H1 (cell line): Measurements from ENCODE around the gene TAF1B. TPM values are rescaled to one million over a fixed set of nuclear protein-coding genes. Genes with fewer than 3 reads are reported as not detected.

Source experiments
- CTCF ChIA-PET: fragments of 300-600 bp; sonication (Branson Sonifier 250); formaldehyde crosslinking; loops from one replicate; lab custom pipeline; 2021; ENCODE audit not compliant: partially characterized antibody; lab: Charles Lee
- POLR2A ChIA-PET: fragments of 300-600 bp; sonication (Branson Sonifier 250); formaldehyde crosslinking; loops from one replicate; lab custom pipeline; 2021; ENCODE audit warnings: inconsistent platforms; ENCODE audit not compliant: partially characterized antibody; lab: Charles Lee
- DNase-seq, 2 experiments: peaks; one replicate each; pipeline versions ENCODE4 v3.0.0 to v3.0.0-alpha.2; 2010 to 2022; ENCODE audit warnings: low spot score in 2 of 2, low read depth in 1 of 2, mixed read lengths in 1 of 2
- FAIRE-seq: peaks from 2 replicates; lab custom pipeline; 2011; peaks lifted over from hg19 to GRCh38; lab: Jason Lieb, UNC
- H2AFZ ChIP-seq: 2 replicates; pipeline ENCODE4 v1.8.1; 2012; ENCODE audit warnings: low read length, inconsistent platforms
- H2AK5ac ChIP-seq: 2 replicates; pipeline ENCODE4 v1.6.1; 2013; ENCODE audit warnings: low read depth, low read length
- H2BK120ac ChIP-seq: replicated peaks from 2 replicates; pipeline ENCODE3; 2013; ENCODE audit warnings: low read depth, low read length, inconsistent platforms
- H2BK12ac ChIP-seq: 2 replicates; pipeline ENCODE4 v1.6.1; 2013; ENCODE audit warnings: low read depth, low read length
- H2BK15ac ChIP-seq: 2 replicates; pipeline ENCODE4 v1.6.1; 2013; ENCODE audit warnings: low read length
- H2BK20ac ChIP-seq: 2 replicates; pipeline ENCODE4 v1.6.1; 2013; ENCODE audit warnings: low read length
- H2BK5ac ChIP-seq: 2 replicates; pipeline ENCODE4 v1.6.1; 2013; ENCODE audit warnings: low read depth, low read length
- H3K14ac ChIP-seq: 2 replicates; pipeline ENCODE4 v1.6.1; 2013; ENCODE audit warnings: inconsistent platforms; ENCODE audit not compliant: insufficient read length
- H3K18ac ChIP-seq: 2 replicates; pipeline ENCODE4 v1.6.1; 2013; ENCODE audit warnings: low read length; ENCODE audit errors: extremely low read depth
- H3K23ac ChIP-seq: 2 replicates; pipeline ENCODE4 v1.6.1; 2013; ENCODE audit warnings: inconsistent platforms; ENCODE audit not compliant: insufficient read length
- H3K23me2 ChIP-seq: 2 replicates; pipeline ENCODE4 v1.6.1; 2013; ENCODE audit warnings: low read depth, low read length
- H3K27ac ChIP-seq: 2 replicates; pipeline ENCODE4 v1.6.1; 2011; ENCODE audit warnings: low read depth, low read length, inconsistent platforms
- H3K27me3 ChIP-seq, 4 experiments: replicated peaks in 1 of 4; 1 replicate in 1 of 4; 2 replicates in 3 of 4; pipeline versions ENCODE4 v1.6.1 to v1.8.1; 2011 to 2013; ENCODE audit warnings: low read length in 3 of 4, mild to moderate bottlenecking in 3 of 4, inconsistent platforms in 2 of 4, mixed read lengths in 2 of 4, moderate library complexity in 1 of 4; ENCODE audit not compliant: control insufficient read depth in 3 of 4, insufficient read depth in 3 of 4; ENCODE audit errors: extremely low read depth in 1 of 4
- H3K36me3 ChIP-seq, 4 experiments: 2 replicates each; pipeline versions ENCODE4 v1.6.1 to v1.8.1; 2011 to 2013; ENCODE audit warnings: mild to moderate bottlenecking in 4 of 4, low read length in 3 of 4, moderate library complexity in 2 of 4, control low read depth in 1 of 4, inconsistent platforms in 1 of 4; ENCODE audit not compliant: insufficient read depth in 4 of 4, control insufficient read depth in 2 of 4
- H3K4ac ChIP-seq: replicated peaks from 2 replicates; pipeline ENCODE3; 2013; ENCODE audit warnings: low read length, low read depth, mixed read lengths, inconsistent platforms; ENCODE audit not compliant: insufficient read length
- H3K4me1 ChIP-seq, 4 experiments: replicated peaks in 1 of 4; 1 replicate in 1 of 4; 2 replicates in 3 of 4; pipeline versions ENCODE4 v1.6.1 to v1.8.1; 2011 to 2013; ENCODE audit warnings: low read length in 3 of 4, inconsistent platforms in 2 of 4, mixed read lengths in 1 of 4; ENCODE audit not compliant: insufficient read depth in 4 of 4, control insufficient read depth in 3 of 4
- H3K4me2 ChIP-seq, 2 experiments: 2 replicates each; pipeline versions ENCODE4 v1.6.1 to v1.8.1; 2011 to 2013; ENCODE audit warnings: low read depth in 2 of 2, low read length in 2 of 2, control low read depth in 1 of 2, inconsistent platforms in 1 of 2, mild to moderate bottlenecking in 1 of 2; ENCODE audit not compliant: insufficient read depth in 1 of 2
- H3K4me3 ChIP-seq, 4 experiments: fragments of 200-600, 300-600 bp in 1 of 4; sonication (generic), shearing (Covaris generic), sonication (Bioruptor Twin) in 1 of 4; 2 replicates each; pipeline versions ENCODE4 v1.5.1 to v1.8.1; 2011 to 2016; ENCODE audit warnings: low read length in 4 of 4, low read depth in 3 of 4, control low read depth in 2 of 4, inconsistent platforms in 2 of 4, mild to moderate bottlenecking in 2 of 4, mixed read lengths in 1 of 4, moderate library complexity in 1 of 4; ENCODE audit not compliant: insufficient read depth in 2 of 4; ENCODE audit errors: extremely low read depth in 1 of 4
- H3K56ac ChIP-seq: replicated peaks from 2 replicates; pipeline ENCODE3; 2013; ENCODE audit warnings: low read depth, mild to moderate bottlenecking, mixed read lengths, low read length, inconsistent platforms; ENCODE audit not compliant: insufficient read length
- H3K79me1 ChIP-seq: 2 replicates; pipeline ENCODE4 v1.6.1; 2013; ENCODE audit warnings: low read depth, low read length, control low read depth
- H3K79me2 ChIP-seq, 2 experiments: 2 replicates each; pipeline versions ENCODE4 v1.6.1 to v1.8.1; 2012 to 2013; ENCODE audit warnings: low read length in 2 of 2, mild to moderate bottlenecking in 2 of 2, inconsistent platforms in 1 of 2; ENCODE audit not compliant: insufficient read depth in 2 of 2, control insufficient read depth in 1 of 2
- H3K9ac ChIP-seq, 4 experiments: replicated peaks in 1 of 4; 1 replicate in 1 of 4; 2 replicates in 3 of 4; pipeline versions ENCODE4 v1.6.1 to v1.8.1; 2011 to 2013; ENCODE audit warnings: low read depth in 3 of 4, low read length in 3 of 4, control low read depth in 2 of 4, mild to moderate bottlenecking in 2 of 4, moderate library complexity in 2 of 4, inconsistent platforms in 1 of 4; ENCODE audit errors: extremely low read depth in 1 of 4
- H3K9me3 ChIP-seq, 2 experiments: 2 replicates each; pipeline versions ENCODE4 v1.6.1 to v1.8.1; 2012 to 2013; ENCODE audit warnings: mild to moderate bottlenecking in 2 of 2, moderate library complexity in 2 of 2, control low read depth in 1 of 2, inconsistent platforms in 1 of 2, low read depth in 1 of 2, low read length in 1 of 2, mixed read lengths in 1 of 2; ENCODE audit not compliant: insufficient read depth in 2 of 2
- H4K20me1 ChIP-seq, 2 experiments: replicated peaks in 1 of 2; 2 replicates each; pipeline versions ENCODE3 to v1.8.1; 2011 to 2013; ENCODE audit warnings: inconsistent platforms in 2 of 2, low read length in 2 of 2, mild to moderate bottlenecking in 1 of 2; ENCODE audit not compliant: insufficient read depth in 2 of 2, control insufficient read depth in 1 of 2
- H4K5ac ChIP-seq: 2 replicates; pipeline ENCODE4 v1.6.1; 2013; ENCODE audit warnings: low read length, low read depth, mixed read lengths, inconsistent platforms; ENCODE audit not compliant: insufficient read length
- H4K8ac ChIP-seq: 2 replicates; pipeline ENCODE4 v1.8.0; 2013; ENCODE audit warnings: mild to moderate bottlenecking, moderate library complexity, low read length, inconsistent platforms; ENCODE audit not compliant: insufficient read depth; ENCODE audit errors: extremely low read depth
- H4K91ac ChIP-seq: replicated peaks from 2 replicates; pipeline ENCODE3; 2013; ENCODE audit warnings: low read length, mixed read lengths, inconsistent platforms; ENCODE audit not compliant: insufficient read length
- KDM4A ChIP-seq: IDR thresholded peaks from one replicate; pipeline ENCODE4 v1.7.1; 2012; ENCODE audit warnings: low read depth, mild to moderate bottlenecking, moderate library complexity, low read length, inconsistent platforms; ENCODE audit not compliant: severe bottlenecking
- PHF8 ChIP-seq: fragments of 200-600 bp; sonication (generic); conservative IDR thresholded peaks from 2 replicates; pipeline ENCODE4 v1.7.1; 2012; ENCODE audit warnings: low read depth, mild to moderate bottlenecking, inconsistent platforms, low read length, moderate library complexity
- SIN3A ChIP-seq, 2 experiments: IDR thresholded peaks in 1 of 2; conservative IDR thresholded peaks in 1 of 2; 2 replicates each; pipeline ENCODE4 v1.6.1; 2011 to 2012; ENCODE audit warnings: low read length in 2 of 2, improper control_type of control experiment in 1 of 2, low read depth in 1 of 2, mild to moderate bottlenecking in 1 of 2
- TCF12 ChIP-seq: IDR thresholded peaks from 2 replicates; pipeline ENCODE4 v1.6.1; 2011; ENCODE audit warnings: low read depth, mild to moderate bottlenecking, low read length
- WGBS, 2 experiments: shearing (Covaris generic) in 1 of 2; methylation state at CpG; one replicate each; pipeline versions ENCODE4 v1.1.6 to v1.1.7; 2013 to 2015; ENCODE audit warnings: low lambda C conversion rate in 2 of 2, mixed read lengths in 2 of 2, inconsistent platforms in 1 of 2, low coverage in 1 of 2, missing lambda C conversion rate in 1 of 2; ENCODE audit not compliant: insufficient replicate concordance in 2 of 2, insufficient coverage in 1 of 2, insufficient read length in 1 of 2; ENCODE audit errors: extremely low coverage in 1 of 2, missing lambda C conversion rate in 1 of 2; 5-methylcytosine and 5-hydroxymethylcytosine counted together
- polyA plus RNA-seq, 7 experiments: library from polyadenylated mRNA; depleted of rRNA in 3 of 7; stranded (reverse) in 5 of 7; unstranded in 2 of 7; fragments of >200 nt in 5 of 7; fragments of 200-250 nt in 2 of 7; gene quantifications; 1 replicate in 5 of 7; 2 replicates in 1 of 7; 4 replicates in 1 of 7; pipeline versions ENCODE4 v1.2.1 to v1.2.3, GENCODE V29; 2011 to 2013; ENCODE audit warnings: missing spikeins in 2 of 7, mixed read lengths in 2 of 7
- total RNA-seq: library from RNA; stranded (reverse); fragmentation: NEBNext Ultra II Directional; extraction: Animal tissue kit (Norgen Biotek cat#: 25700); gene quantifications from 2 replicates; pipeline ENCODE4 v1.2.1, GENCODE V29; 2021

TAF1B gene
- total and polyA plus RNA-seq, 2 of the 8 experiments (the other 6 are each of a cell fraction or from before 2014, with no cell fraction given): 6.6 to 25.2 TPM

GRCh38 chr2:9797086-9797485, 46.2 kb upstream of the TAF1B start:
- Histone ChIP-seq H3K79me1 (no peaks in the 10 kb centered on the region), H4K5ac (no peak overlapping the region), H2AFZ (no peak overlapping the region), H3K27ac (no peak overlapping the region), H3K56ac (no peak overlapping the region), H3K4me1 (peaks cover 0 to 8% (median 2%) of the 10 kb centered on the region in 4 experiments; a peak in 4 of 7 replicates), H4K20me1 (no peaks in the 10 kb centered on the region), H2BK5ac (no peak overlapping the region), H2BK12ac (no peak overlapping the region), H2BK20ac (no peak overlapping the region), H3K4me2 (no peak overlapping the region), H3K36me3 (no peaks in the 10 kb centered on the region; a peak in 1 of 8 replicates), H3K4ac (no peak overlapping the region), H3K23me2 (no peaks in the 10 kb centered on the region), H4K8ac (no peak overlapping the region; the same call in 1 of the 2 replicates), H3K18ac (no peak overlapping the region), H3K23ac (no peak overlapping the region), H2AK5ac (no peak overlapping the region), H4K91ac (no peak overlapping the region), H3K27me3 (no peaks in the 10 kb centered on the region), H3K14ac (no peak overlapping the region), H3K79me2 (no peaks in the 10 kb centered on the region), H2BK120ac (no peak overlapping the region), H3K9ac (no peak overlapping the region), H2BK15ac (no peak overlapping the region), H3K4me3 (no peak overlapping the region), H3K9me3 (no peaks in the 10 kb centered on the region)
- CTCF ChIA-PET: interaction anchor here (0.7 to 13.3 kb wide), 11 partner anchors 10 to 274 kb away, joined by 3 to 118 read pairs (median 4); partner anchors contain the start of genes ADAM17 and TAF1B
- TF ChIP-seq SIN3A (conservative IDR thresholded peaks at IDR 0.05 in 1 of 2, IDR thresholded peaks at IDR 0.05 in 1 of 2; ENCODE audit: low read depth in 1 of 2, low read length in 2 of 2) (no peak), TCF12 (no peak), PHF8 (no peak), KDM4A (no peak)
- 68% methylated on average over 4 of the region's 4 CpGs; no CpG with 5 or more reads in 1 of the 2 experiments for WGBS, 2 experiments
- POLR2A ChIA-PET: interaction anchor here (0.9 to 1.0 kb wide), 2 partner anchors 15 to 47 kb away, joined by 3 read pairs; partner anchors contain the start of gene TAF1B
- DNase-seq (no peak), FAIRE-seq (no peak)
